HT1080 (cell line): ENCODE results near the gene NCAPH2. TPM values are rescaled to one million over a fixed set of nuclear protein-coding genes. Genes with fewer than 3 reads are reported as not detected.
A peak's percentile ranks its signal among the peaks of the same experiment; 100 is the strongest.

Experiments used
- DNase-seq: peaks from one replicate; pipeline ENCODE4 v3.0.0-alpha.2; 2015; ENCODE audit warnings: low read depth
- total RNA-seq: library from RNA; depleted of rRNA; stranded (reverse); fragments of >200 nt; shearing (Covaris generic); gene quantifications from 2 replicates; pipeline ENCODE4 v1.2.3, GENCODE V29; 2014

The NCAPH2 gene
- total RNA-seq, 1 experiment from 2014 or later: 65.3 TPM

DNA sequence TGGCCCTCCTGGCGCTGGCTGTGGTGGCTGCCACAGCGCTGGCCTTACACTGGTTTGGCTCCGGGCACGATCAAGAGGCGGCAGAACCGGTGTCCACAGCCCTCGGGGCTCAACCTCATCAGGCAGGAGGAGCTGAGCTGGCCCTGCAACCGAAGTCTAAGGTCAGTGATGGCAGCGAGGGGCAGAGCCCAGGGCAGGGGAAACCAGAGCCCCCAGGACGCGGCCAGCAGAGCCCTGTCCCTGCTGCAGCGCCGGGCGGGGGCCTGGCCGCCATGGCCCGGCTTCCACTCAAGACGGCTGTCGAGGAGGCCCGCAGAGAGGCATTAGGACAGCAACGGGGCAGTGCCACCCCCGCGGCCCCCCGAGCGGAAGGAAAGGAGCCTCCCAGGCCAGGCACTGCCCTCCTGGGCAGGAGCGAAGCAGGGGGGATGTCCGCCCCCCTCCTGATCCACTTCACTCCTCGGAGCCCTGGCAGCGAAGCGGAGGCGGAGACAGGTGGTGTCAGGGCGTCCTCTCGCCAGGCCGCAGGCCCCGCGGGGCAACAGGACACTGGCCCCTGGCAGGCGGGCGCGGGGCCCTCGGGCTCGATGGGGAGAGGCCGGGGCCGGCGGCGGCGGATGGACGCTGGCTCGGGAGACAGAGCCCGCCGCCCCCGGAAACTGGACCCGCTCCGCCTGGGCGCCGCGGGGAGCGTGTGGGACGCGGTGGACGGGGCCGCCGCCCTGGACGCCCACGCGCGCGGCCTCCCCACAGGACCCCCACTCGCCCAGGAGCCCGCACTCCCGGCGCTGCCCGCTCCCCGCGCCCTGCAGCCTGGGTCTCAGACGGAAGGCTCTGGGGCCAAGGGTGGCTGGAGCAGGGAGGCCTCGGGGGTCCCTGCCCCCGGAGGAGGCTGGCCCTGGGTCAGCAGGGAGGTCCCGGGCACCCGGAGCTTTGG is 38.6 kb downstream of the NCAPH2 start:
- no peak for DNase-seq

- DNase-seq: no peak
Observed at GRCh38 chr22:50547263-50547985, 39.4 kb downstream of the NCAPH2 start.

- no peak for DNase-seq
Observed at GRCh38 chr22:50548040-50548920, 40.3 kb downstream of the NCAPH2 start.

DNA sequence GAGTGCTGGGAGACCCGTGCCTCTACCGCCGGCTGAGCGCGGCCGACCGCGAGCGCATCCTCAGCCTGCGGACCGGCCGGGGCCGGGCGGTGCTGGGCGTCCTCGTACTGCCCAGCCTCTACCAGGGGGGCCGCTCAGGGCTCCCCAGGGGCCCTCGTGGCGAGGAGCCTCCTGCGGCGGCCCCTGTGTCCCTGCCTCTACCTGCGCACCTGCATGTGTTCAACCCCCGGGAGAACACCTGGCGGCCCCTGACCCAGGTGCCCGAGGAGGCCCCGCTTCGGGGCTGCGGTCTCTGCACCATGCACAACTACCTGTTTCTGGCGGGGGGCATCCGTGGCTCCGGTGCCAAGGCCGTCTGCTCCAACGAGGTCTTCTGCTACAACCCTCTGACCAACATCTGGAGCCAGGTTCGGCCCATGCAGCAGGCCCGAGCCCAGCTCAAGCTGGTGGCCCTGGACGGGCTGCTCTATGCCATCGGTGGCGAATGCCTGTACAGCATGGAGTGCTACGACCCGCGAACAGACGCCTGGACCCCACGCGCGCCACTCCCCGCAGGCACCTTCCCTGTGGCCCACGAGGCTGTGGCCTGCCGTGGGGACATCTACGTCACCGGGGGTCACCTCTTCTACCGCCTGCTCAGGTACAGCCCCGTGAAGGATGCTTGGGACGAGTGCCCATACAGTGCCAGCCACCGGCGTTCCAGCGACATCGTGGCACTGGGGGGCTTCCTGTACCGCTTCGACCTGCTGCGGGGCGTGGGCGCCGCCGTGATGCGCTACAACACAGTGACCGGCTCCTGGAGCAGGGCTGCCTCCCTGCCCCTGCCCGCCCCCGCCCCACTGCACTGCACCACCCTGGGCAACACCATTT is 41.1 kb downstream of the NCAPH2 start:
- no peak for DNase-seq

DNA sequence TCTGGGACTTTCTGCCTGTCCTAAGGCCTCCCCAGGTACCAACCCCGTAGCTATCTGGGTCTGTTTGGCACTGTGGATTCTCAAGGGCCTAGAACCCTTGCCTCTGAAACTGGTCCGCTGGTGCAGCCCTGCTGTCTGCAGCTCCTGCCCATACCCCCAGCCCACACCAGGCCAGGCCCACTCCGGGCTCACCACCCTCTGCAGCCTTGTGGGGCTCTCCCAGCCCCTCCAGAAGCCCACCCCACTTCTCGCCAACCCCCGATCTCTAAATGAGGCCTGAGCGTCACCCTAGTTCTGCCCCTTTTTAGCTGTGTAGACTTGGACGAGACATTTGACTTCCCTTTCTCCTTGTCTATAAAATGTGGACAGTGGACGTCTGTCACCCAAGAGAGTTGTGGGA is 42.4 kb downstream of the NCAPH2 start:
- no peak for DNase-seq

GRCh38 chr22:50551160-50551752 is 43.2 kb downstream of the NCAPH2 start:
- DNase-seq: no peak

DNA sequence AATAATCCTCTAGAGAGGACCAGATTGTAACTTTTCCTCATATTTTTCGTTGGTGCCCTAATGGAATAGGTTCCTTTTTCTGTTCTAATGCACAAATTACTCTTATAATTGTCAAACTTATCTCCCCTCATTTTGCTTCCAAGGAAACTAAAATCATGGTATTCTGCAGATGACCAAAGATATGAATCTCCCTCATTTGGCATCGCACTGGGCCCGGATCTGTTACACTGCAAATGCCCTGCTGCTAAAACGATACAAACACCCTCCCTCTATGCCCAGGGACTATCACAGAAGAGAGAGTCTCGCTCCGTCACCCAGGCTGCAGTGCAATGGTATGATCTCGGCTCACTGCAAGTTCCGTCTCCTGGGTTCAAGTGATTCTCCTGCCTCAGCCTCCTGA is 45.3 kb downstream of the NCAPH2 start:
- DNase-seq: no peak

GRCh38 chr22:50556703-50557102 is 48.7 kb downstream of the NCAPH2 start:
- DNase-seq: no peak

GRCh38 chr22:50560034-50560433 is 52.0 kb downstream of the NCAPH2 start:
- DNase-seq: no peak

DNA sequence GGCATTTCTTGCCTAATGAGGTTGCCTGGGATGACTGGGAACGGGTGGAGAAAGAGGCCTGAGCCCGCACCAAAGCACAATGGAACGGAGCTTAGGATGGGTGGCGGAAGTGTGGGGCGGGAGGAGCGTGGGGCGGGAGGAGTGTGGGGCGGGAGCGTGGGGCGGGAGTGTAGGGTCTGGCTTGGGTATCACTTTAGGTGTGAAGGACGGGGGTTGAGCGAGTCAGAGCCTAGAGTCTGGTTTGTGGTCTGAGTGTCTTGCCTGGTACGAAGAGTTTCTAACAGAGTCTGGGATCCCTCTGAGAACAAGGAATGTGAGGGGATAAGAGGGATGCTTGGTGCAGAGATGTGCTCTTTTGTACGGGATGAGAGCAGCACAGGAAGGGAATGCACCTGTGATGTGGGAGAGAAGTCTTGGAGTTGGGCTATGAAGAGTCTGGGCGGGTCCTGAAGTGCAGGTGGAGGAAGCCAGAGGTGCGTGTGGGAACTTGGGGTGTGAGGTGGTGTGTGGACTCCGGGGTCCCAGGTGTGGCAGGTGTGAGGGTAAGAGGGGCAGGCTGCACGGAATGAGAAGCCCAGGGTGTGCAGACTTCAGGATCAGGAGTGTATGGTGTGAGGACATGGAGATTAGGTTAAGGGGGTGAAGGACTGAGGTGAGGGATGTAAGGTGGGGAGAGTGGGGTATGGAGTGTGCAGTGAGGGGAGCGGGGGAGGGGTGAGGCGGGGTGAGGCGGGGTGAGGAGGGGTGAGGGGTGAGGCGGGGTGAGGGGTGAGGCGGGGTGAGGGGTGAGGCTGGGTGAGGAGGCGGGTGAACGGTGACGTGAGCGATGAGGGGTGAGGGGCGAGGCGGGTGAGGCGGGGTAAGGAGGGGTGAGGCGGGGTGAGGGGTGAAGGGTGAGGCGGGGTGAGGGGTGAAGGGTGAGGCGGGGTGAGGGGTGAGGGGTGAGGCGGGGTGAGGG is 53.7 kb downstream of the NCAPH2 start:
- no peak for DNase-seq

- peak; percentile 88 for DNase-seq
Observed at GRCh38 chr22:50562523-50563412, 54.7 kb downstream of the NCAPH2 start, which contains the start of gene SYCE3. SYCE3 (minus strand) TSS chr22:50562919; CDS start chr22:50556405, 6,514 bp downstream.

- DNase-seq: no peak
Observed at GRCh38 chr22:50563413-50564160, 55.6 kb downstream of the NCAPH2 start.

DNA sequence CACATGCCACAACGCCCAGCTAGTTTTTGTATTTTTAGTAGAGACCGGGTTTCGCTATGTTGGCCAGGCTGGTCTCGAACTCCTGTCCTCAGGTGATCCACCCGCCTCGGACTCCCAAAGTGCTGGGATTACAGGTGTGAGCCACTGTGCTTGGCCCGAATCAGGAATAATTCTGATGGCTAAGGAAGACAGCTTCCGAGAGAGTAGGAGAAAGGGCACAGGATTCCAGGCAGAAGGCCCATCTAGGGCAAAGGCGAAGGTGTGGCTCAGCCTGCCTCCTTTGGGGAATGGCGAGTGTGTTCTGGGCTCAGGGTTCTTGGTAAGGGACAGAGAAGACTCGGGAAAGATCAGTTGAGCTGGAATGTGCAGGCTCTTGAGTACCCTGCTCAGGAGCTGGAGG is 56.3 kb downstream of the NCAPH2 start:
- DNase-seq: no peak

GRCh38 chr22:50567721-50568252 is 59.8 kb downstream of the NCAPH2 start:
- DNase-seq: no peak

GRCh38 chr22:50568626-50569025 is 60.6 kb downstream of the NCAPH2 start:
- no peak for DNase-seq

DNA sequence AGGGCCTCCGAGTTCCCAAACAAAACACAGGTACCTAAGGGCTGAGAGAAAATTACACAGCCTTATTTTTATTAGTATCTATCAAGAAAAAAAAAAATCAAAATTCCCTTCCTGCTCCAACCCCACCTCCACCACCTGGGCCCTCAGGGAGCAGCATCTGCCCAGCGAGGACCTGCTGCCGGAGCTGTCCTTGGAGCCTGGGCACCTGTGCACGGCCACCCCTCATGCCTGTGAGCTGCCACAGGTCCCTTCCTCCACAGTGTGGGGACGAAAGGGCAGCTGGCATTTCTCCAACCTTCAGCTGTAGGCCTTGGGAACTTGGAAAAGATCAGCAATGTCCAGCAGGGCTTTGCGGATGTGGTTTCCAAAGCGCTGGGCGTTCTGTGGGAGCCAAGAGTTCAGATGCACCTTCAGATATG is 61.0 kb downstream of the NCAPH2 start:
- DNase-seq: no peak
